Neuronal stem cell (in vitro differentiated cells): Measurements from ENCODE around the gene RALGAPA2.

ENCODE experiments used
- DNase-seq: peaks from one replicate; pipeline ENCODE4 v3.0.0-alpha.2; 2013; ENCODE audit warnings: low spot score
- H2AFZ ChIP-seq: one replicate; pipeline ENCODE4 v1.6.1; 2013; ENCODE audit warnings: mild to moderate bottlenecking, low read length, inconsistent platforms
- H2AK5ac ChIP-seq: 2 replicates; pipeline ENCODE4 v1.6.1; 2013; ENCODE audit warnings: low read depth, mild to moderate bottlenecking, inconsistent platforms, low read length, moderate library complexity, mixed read lengths
- H2BK120ac ChIP-seq: 2 replicates; pipeline ENCODE4 v1.6.1; 2013; ENCODE audit warnings: low read depth, mild to moderate bottlenecking, inconsistent platforms, low read length, moderate library complexity, mixed read lengths
- H2BK12ac ChIP-seq: one replicate; pipeline ENCODE4 v1.6.1; 2013; ENCODE audit warnings: low read length, inconsistent platforms
- H2BK15ac ChIP-seq: 2 replicates; pipeline ENCODE4 v1.6.1; 2013; ENCODE audit warnings: mild to moderate bottlenecking, low read length, inconsistent platforms, mixed read lengths
- H2BK5ac ChIP-seq: one replicate; pipeline ENCODE4 v1.6.1; 2013; ENCODE audit warnings: inconsistent platforms, mild to moderate bottlenecking, low read length, moderate library complexity
- H3K14ac ChIP-seq: one replicate; pipeline ENCODE4 v1.6.1; 2013; ENCODE audit warnings: low read length, inconsistent platforms
- H3K18ac ChIP-seq: 2 replicates; pipeline ENCODE4 v1.6.1; 2013; ENCODE audit warnings: low read length, inconsistent platforms
- H3K23ac ChIP-seq: 2 replicates; pipeline ENCODE4 v1.6.1; 2013; ENCODE audit warnings: low read depth, mild to moderate bottlenecking, mixed read lengths, low read length, inconsistent platforms; ENCODE audit not compliant: poor library complexity
- H3K27ac ChIP-seq: replicated peaks from 3 replicates; pipeline ENCODE4 v1.5.1; 2013; ENCODE audit warnings: low read length, inconsistent platforms
- H3K27me3 ChIP-seq, 3 experiments: 2 replicates each; pipeline ENCODE4 v1.6.1; 2013; ENCODE audit warnings: low read length in 3 of 3, mild to moderate bottlenecking in 2 of 3, inconsistent platforms in 1 of 3, low read depth in 1 of 3, mixed read lengths in 1 of 3, moderate library complexity in 1 of 3; ENCODE audit not compliant: control insufficient read depth in 3 of 3, insufficient read depth in 3 of 3
- H3K36me3 ChIP-seq, 2 donors: replicated peaks in 1 of 2; 2 replicates each; pipeline ENCODE4 v1.6.1; 2013; ENCODE audit warnings: low read length in 2 of 2; ENCODE audit not compliant: control insufficient read depth in 2 of 2, insufficient read depth in 2 of 2
- H3K4ac ChIP-seq: 2 replicates; pipeline ENCODE4 v1.6.1; 2013; ENCODE audit warnings: inconsistent platforms, mild to moderate bottlenecking, low read length, moderate library complexity
- H3K4me1 ChIP-seq, 2 donors: 1 replicate in 1 of 2; 2 replicates in 1 of 2; pipeline ENCODE4 v1.6.1; 2013; ENCODE audit warnings: low read length in 2 of 2, low read depth in 1 of 2; ENCODE audit not compliant: control insufficient read depth in 2 of 2, insufficient read depth in 1 of 2
- H3K4me2 ChIP-seq: one replicate; pipeline ENCODE4 v1.6.1; 2013; ENCODE audit warnings: mild to moderate bottlenecking, low read length, inconsistent platforms; ENCODE audit not compliant: insufficient read depth, poor library complexity, severe bottlenecking
- H3K4me3 ChIP-seq, 2 donors: 2 replicates each; pipeline ENCODE4 v1.5.1; 2013; ENCODE audit warnings: low read length in 2 of 2, mild to moderate bottlenecking in 2 of 2, inconsistent platforms in 1 of 2, moderate library complexity in 1 of 2
- H3K79me1 ChIP-seq: one replicate; pipeline ENCODE4 v1.6.1; 2013; ENCODE audit warnings: low read depth, mild to moderate bottlenecking, inconsistent platforms, low read length, moderate library complexity
- H3K9ac ChIP-seq: one replicate; pipeline ENCODE4 v1.6.1; 2013; ENCODE audit warnings: mild to moderate bottlenecking, low read depth, low read length, inconsistent platforms; ENCODE audit not compliant: poor library complexity
- H3K9me3 ChIP-seq, 2 donors: replicated peaks in 1 of 2; 2 replicates each; pipeline versions ENCODE3 to v1.6.1; 2013; ENCODE audit warnings: low read length in 2 of 2, mild to moderate bottlenecking in 2 of 2, inconsistent platforms in 1 of 2, low read depth in 1 of 2, mixed read lengths in 1 of 2, moderate library complexity in 1 of 2; ENCODE audit not compliant: control insufficient read depth in 2 of 2, insufficient read depth in 1 of 2
- H4K8ac ChIP-seq: one replicate; pipeline ENCODE4 v1.6.1; 2013; ENCODE audit warnings: low read depth, mild to moderate bottlenecking, inconsistent platforms, low read length, moderate library complexity
- H4K91ac ChIP-seq: one replicate; pipeline ENCODE4 v1.6.1; 2013; ENCODE audit warnings: low read length, low read depth, mild to moderate bottlenecking, inconsistent platforms; ENCODE audit not compliant: poor library complexity
- WGBS, 2 donors: extraction: QIAGEN DNeasy Blood & Tissue Kit; methylation state at CpG; one replicate each; pipeline ENCODE4 v1.1.7; 2013; ENCODE audit warnings: missing lambda C conversion rate in 2 of 2, mixed read lengths in 1 of 2; ENCODE audit not compliant: insufficient read length in 2 of 2, insufficient replicate concordance in 1 of 2; ENCODE audit errors: extremely low coverage in 2 of 2; 5-methylcytosine and 5-hydroxymethylcytosine counted together

RALGAPA2 gene

DNA sequence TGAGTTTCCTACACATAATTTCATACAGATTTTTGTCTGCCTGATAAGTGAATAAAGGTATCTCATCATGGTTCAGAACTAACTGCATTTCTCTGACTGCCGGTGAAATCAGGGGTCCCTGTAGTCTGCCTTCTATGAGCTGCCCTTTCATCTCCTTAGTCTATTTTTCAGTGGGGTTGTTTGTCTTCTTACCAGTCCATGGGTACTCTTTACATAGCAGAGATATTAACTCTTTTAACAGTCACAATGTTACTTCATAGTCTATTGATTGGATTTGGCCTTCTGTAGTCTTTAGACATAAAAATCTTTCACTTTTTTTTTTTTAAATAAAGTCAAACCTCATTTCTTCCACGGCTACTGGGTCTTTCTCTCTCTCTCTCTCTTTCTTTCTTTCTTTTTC is 79.8 kb downstream of the RALGAPA2 start:
- Histone ChIP-seq H3K4me2 (no peak overlapping the region), H3K9me3 (no peaks in the 10 kb centered on the region), H2BK120ac (no peak overlapping the region), H3K79me1 (no peaks in the 10 kb centered on the region), H3K9ac (no peak overlapping the region), H3K18ac (no peak overlapping the region), H2BK5ac (no peak overlapping the region), H2BK12ac (no peak overlapping the region), H3K23ac (no peak overlapping the region), H3K14ac (no peak overlapping the region), H3K27me3 (no peaks in the 10 kb centered on the region), H3K4me3 (no peak overlapping the region), H3K4ac (no peak overlapping the region), H3K4me1 (no peaks in the 10 kb centered on the region), H3K36me3 (peaks cover 5 to 34% of the 10 kb centered on the region in 2 donors), H2BK15ac (no peak overlapping the region), H4K8ac (no peak overlapping the region), H4K91ac (no peak overlapping the region), H2AK5ac (no peak overlapping the region), H3K27ac (no peak overlapping the region), H2AFZ (no peak overlapping the region)
- DNase-seq: no peak
- no CpG with 5 or more reads among the region's 2 CpGs for WGBS, 2 donors

DNA sequence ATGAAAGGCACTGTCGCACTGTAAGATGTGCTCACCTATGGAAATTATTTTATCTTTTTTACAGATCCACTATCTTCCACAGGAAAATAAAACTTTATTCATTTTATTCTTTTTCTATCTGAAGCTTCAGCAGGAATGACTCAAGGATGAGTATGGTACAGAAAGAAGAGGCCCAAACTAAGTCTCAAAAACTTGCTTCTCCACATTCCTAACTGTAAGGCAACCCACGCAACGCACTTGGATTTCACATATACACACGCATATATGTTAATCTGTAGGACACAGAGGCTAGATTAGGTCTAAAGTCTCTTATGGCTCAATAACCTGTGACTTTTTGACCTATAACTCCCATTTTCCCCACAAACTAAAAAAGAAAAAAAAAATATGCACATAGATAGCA is 81.9 kb downstream of the RALGAPA2 start:
- H2BK12ac ChIP-seq: no peak overlapping the region
- no peak for DNase-seq
- peaks cover 5 to 38% of the 10 kb centered on the region in 2 donors for H3K36me3 ChIP-seq
- H3K27me3 ChIP-seq: no peaks in the 10 kb centered on the region
- no peak overlapping the region for H2BK15ac ChIP-seq
- H3K18ac ChIP-seq: no peak overlapping the region
- no peak overlapping the region for H2AFZ ChIP-seq
- H4K8ac ChIP-seq: no peak overlapping the region
- H3K79me1 ChIP-seq: no peaks in the 10 kb centered on the region
- no CpG with 5 or more reads among the region's 4 CpGs for WGBS, 2 donors
- H2BK5ac ChIP-seq: no peak overlapping the region
- H3K4ac ChIP-seq: no peak overlapping the region
- no peak overlapping the region for H3K23ac ChIP-seq
- no peak overlapping the region for H3K4me3 ChIP-seq
- no peak overlapping the region for H3K27ac ChIP-seq
- no peak overlapping the region for H2AK5ac ChIP-seq
- H2BK120ac ChIP-seq: no peak overlapping the region
- H3K9ac ChIP-seq: no peak overlapping the region
- no peak overlapping the region for H3K4me2 ChIP-seq
- no peak overlapping the region for H4K91ac ChIP-seq
- H3K14ac ChIP-seq: no peak overlapping the region
- no peaks in the 10 kb centered on the region for H3K4me1 ChIP-seq
- H3K9me3 ChIP-seq: no peaks in the 10 kb centered on the region

DNA sequence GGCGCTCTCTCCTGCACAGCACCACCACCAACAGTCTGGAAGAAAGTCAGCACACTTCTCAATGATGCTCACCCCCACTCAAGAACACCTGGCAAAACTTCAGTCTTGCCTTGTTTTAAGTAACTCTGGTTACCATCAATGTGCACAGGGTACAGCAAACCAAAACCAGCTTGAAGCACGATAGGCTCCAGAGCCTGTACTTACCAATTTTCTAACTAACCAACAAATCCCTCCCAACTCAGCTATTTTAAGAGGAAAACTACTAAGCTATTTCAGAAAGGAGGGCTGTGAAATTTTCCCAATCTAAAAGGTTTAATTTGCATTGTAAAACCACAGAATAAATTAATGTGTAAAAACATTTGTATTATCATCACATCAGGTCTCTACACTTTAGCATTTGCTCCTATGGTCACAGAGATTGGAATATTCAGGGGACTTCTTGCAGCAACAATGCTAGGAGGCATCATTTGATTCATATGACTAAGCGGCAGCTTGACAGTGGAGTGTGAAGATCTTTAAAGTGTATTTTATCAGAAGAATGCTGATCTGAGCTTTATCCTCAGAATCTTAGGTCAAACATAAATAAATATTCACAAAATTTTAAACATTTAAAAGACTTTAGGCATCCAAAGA is 82.8 kb downstream of the RALGAPA2 start:
- no peak overlapping the region for H3K9ac ChIP-seq
- H3K14ac ChIP-seq: no peak overlapping the region
- H3K4me1 ChIP-seq: no peaks in the 10 kb centered on the region
- no CpG with 5 or more reads among the region's 3 CpGs for WGBS, 2 donors
- DNase-seq: no peak
- no peak overlapping the region for H4K91ac ChIP-seq
- no peak overlapping the region for H2AFZ ChIP-seq
- H3K18ac ChIP-seq: no peak overlapping the region
- no peak overlapping the region for H3K27ac ChIP-seq
- H3K79me1 ChIP-seq: no peaks in the 10 kb centered on the region
- no peak overlapping the region for H2AK5ac ChIP-seq
- H2BK12ac ChIP-seq: no peak overlapping the region
- no peak overlapping the region for H2BK15ac ChIP-seq
- peaks cover 3 to 29% of the 10 kb centered on the region in 2 donors for H3K36me3 ChIP-seq
- H3K4ac ChIP-seq: no peak overlapping the region
- H2BK5ac ChIP-seq: no peak overlapping the region
- no peak overlapping the region for H2BK120ac ChIP-seq
- no peak overlapping the region for H4K8ac ChIP-seq
- no peak overlapping the region for H3K4me3 ChIP-seq
- no peaks in the 10 kb centered on the region for H3K27me3 ChIP-seq
- H3K4me2 ChIP-seq: no peak overlapping the region
- no peak overlapping the region for H3K23ac ChIP-seq
- H3K9me3 ChIP-seq: no peaks in the 10 kb centered on the region

DNA sequence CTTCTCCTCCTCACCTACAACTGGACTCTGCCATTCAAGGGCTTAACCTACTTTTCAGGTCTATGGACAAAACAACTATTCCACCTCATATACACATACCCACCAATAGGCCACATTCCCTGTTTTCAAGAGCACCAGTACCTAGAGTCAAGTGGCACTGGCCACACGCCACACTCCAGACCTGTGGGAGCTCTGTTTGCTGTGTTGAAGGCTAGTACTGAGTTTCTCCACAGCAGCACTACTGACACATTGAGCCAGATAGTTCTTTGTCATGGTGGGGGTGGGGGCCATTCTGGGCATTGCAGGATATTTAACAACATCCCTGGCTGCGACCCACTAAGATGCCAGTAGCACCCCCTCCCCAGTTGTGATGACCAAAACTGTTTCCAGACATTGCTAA is 84.1 kb downstream of the RALGAPA2 start:
- H2BK5ac ChIP-seq: no peak overlapping the region
- H3K4ac ChIP-seq: no peak overlapping the region
- no peak overlapping the region for H2AK5ac ChIP-seq
- H3K27me3 ChIP-seq: no peaks in the 10 kb centered on the region
- no peak overlapping the region for H3K9ac ChIP-seq
- no peak overlapping the region for H4K91ac ChIP-seq
- H3K4me1 ChIP-seq: no peaks in the 10 kb centered on the region
- no peak overlapping the region for H2BK12ac ChIP-seq
- no peak overlapping the region for H3K4me2 ChIP-seq
- H3K27ac ChIP-seq: no peak overlapping the region
- H3K18ac ChIP-seq: no peak overlapping the region
- H2AFZ ChIP-seq: no peak overlapping the region
- no peak overlapping the region for H2BK15ac ChIP-seq
- H3K14ac ChIP-seq: no peak overlapping the region
- no CpG with 5 or more reads among the region's 2 CpGs for WGBS, 2 donors
- H3K4me3 ChIP-seq: no peak overlapping the region
- H4K8ac ChIP-seq: no peak overlapping the region
- no peak overlapping the region for H2BK120ac ChIP-seq
- H3K36me3 ChIP-seq: peaks cover 3 to 25% of the 10 kb centered on the region in 2 donors
- no peaks in the 10 kb centered on the region for H3K79me1 ChIP-seq
- DNase-seq: no peak
- no peak overlapping the region for H3K23ac ChIP-seq
- H3K9me3 ChIP-seq: no peaks in the 10 kb centered on the region
